Activated CD4-positive, alpha-beta T cell treated with anti-CD3 and anti-CD28 coated beads, Interleukin-2, Interleukin-4, amounts not matched to agents 100 ng/mL and 50 ng/mL, durations not matched to agents 16 hours and 8 hours (primary cell): ENCODE data around the gene NOTCH4.

Source experiments
- DNase-seq: peaks from one replicate; pipeline ENCODE4 v3.0.0-alpha.2; 2020; ENCODE audit warnings: low spot score

The NOTCH4 gene

DNA sequence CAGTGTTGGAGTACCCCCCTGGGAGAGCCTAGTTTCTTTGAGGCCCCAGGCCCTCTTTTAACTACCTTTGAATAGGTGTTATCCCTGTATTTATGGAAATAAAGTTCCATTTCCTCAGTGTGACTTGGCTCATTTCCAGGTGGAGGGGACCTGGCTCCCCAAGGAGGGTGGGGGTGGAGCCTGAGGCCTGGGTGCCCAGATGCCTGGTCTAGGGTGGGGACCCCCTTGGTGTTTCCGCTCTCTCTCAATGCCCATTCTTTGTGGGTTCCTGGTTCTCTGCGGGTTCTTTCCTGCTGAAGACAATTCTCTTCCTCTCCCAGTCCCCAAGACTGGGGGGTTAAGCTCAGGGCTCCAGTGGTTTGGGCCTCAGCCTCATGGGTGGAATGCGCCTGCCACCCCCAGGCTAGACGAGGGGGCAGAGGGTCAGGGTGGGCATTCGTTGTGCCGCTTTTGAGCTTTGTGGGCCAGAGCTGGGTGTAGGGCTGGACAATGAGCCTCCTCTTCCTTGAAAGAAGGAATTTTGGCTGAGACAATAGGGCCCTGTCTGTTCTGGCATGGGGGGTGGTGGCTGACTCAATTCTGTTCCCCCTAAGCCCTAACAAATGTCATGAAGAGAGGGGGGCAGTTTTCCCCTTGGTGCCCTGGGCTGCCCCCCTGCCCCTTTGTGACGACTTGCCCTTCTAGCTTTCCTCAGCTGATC is 60.2 kb downstream of the NOTCH4 start:
- no peak for DNase-seq

DNA sequence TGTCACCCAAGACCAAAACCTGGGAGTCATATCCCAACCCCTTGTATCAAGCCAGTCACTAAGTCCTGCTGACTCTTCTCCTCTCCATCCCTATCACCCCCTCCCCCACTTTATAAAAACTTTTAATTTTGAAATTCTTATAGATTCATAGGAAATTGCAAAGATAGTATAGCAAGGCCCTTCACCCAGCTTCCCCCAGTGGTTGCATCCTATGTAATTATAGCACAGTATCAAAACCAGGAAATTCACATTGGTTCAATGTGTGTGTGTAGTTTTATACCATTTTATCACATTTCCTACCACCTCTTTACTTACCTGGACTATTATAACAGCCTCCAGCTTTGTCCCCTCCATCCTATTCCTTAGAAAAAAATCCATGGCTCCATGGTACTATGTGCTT is 65.8 kb downstream of the NOTCH4 start:
- no peak for DNase-seq

DNA sequence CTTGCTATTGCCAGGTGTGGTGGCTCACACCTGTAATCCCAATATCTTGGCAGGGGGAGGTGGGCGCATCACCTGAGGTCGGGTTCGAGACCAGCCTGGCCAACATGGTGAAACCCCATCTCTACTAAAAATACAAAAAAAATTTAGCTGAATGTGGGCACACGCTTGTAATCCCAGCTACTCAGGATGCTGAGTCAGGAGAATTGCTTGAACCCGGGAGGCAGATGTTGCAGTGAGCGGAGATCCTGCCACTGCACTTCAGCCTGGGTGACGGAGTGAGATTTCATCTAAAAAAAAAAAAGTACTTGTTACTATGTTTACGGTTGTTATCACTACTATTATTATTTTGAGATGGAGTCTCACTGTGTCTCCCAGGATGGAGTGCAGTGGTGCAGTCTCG is 67.0 kb downstream of the NOTCH4 start:
- DNase-seq, result no peak

DNA sequence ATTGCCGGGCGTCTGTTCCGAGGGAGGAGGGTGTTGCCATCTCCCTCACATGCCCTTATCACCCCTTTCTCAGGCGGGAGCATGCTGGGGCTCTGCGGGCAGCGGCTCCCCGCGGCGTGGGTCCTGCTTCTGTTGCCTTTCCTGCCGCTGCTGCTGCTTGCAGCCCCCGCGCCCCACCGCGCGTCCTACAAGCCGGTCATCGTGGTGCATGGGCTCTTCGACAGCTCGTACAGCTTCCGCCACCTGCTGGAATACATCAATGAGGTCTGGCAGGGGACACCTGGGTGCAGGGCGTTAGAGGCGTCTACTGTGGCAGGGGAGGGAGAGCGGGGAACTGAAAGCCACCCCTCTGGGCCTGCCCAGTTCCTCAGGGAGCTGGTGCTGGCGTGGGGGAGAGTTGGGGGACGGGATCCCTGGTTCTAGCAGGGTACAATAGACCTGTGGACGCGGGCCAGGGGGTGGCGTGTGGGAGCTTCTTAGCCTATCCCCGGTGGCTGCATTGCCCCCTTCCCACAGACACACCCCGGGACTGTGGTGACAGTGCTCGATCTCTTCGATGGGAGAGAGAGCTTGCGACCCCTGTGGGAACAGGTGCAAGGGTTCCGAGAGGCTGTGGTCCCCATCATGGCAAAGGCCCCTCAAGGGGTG is 69.2 kb downstream of the NOTCH4 start:
- peak; percentile 63 for DNase-seq

DNA sequence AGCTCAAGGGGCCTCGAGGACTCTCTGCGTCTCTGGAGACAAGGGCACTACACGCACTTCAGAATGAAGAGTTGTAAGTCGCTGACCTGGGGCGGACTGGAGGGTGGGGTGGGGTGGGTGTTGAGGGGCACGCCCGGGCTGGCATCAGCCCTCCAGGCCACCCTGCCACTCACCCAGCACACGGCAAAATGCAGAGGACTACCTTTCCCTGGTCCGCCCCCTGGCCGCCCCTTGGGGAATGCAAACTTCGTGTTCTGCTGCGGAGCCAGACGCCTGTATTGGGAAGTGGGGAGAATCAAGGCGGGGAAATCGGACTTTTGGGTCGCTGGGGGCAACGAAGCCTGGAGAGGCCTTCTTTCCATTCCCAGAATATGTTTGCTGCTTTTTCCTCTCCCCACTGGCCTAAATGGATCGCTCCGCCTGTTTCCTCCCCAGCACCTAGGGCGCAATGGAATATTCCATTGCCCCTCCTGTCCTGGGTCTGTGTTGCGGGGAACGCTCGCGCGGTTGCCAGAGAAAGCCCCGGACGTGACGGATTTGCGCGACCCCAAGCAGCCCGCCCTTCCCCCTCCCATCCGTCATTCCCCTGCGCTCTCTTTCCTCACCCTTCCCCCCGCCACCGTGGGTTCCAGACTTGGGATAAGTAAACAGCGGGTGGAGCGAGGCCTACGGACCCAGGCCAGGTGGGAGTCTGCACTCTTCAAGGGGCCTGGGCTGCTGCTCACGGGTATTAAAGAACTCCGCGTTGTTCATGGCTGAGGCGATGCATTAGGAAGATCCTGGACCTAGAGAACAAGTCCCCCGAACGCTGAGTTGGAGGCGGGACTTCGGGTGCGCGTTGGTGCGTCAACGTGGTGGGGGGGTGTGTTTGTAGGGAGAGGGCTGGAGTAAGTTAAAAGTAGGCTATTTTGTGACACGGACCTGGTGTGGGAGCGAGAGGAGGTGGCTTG is 70.0 kb downstream of the NOTCH4 start, which contains the start of gene PPT2:
PPT2 (plus strand) TSS at position 578 of the 950 bp plus-strand sequence. CDS start 454 bp downstream, outside the sequence.
- DNase-seq, result peak; percentile 54

DNA sequence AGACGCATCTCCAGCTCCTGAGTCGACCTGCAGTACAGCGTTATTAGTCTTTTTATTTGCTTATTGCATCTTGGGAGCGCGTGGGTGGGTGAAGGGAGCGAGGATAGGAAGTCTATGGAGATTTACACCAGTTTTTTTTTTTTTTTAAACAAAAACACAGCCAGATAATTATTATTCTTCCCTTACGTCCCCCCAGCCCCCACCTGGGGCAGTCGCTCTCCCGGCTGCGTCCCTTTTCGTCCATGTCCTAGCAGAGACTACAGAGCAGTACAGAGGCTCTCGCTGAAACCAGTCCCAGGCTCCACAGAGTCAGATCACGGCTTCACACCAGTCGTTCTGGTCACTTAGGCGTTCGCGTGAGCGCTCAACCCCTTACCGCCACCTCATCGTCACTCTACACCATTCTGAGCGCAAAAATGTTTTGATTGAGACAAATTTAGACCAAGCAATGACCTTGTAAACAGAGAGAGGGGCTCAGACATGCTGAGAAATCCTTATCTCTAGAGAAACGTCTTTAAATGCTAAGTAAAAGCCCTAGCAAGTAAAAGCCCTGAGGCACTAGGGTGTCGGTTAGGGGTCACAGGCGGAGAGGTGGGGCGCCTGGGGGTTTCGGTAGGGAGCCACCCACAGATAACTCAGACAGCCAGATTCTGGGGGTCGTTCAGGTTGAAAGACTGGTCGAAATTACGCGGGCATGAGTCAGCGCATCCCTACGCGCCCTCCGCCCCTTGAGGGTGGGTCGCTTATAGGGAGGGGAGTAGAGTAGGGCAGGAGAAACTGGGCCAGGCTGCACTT is 70.9 kb downstream of the NOTCH4 start:
- no peak for DNase-seq

DNA sequence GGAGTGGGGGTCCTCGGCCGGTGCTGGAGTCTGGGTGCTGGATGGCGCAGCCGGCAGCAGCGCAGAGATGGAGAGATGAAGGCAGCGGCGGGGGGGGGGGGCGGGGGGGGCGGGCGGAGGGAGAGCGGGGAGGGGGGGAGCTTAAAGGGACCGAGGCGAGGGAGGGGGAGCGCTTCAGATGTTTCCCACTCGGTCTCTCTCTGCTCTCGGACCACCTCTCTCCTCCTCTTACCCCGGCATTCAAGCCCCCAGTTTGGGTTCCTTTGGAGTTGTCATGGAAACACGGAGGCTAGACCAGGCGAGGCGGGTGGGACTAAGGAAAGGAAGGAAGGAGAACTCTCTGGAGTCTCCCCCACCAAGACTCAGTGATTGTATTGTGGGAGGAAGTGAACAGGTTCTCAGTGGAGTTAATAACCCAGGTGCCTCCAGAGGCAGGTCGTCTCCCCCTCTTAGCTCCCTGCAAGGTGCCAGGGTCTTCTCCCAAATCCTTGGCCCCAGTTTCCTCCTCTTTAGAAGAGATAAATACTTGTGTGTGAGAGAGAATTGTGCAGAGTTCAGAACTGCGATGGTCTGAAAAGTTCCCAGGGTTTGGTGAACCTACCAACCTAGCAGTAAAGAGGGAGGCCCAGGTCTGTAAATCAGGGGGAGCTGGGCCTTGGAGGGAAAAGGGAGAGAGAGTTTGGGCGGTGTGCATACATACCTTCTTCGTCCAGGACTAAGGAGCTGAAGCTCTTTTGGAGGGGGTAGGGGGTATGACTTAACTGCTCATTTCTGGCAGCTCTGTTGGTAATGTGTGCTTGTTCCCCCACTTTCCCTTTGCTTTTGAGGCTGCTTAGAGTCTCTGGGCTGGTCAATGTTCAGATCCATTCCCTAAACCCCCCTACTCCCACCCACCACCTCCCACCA is 71.8 kb downstream of the NOTCH4 start, which contains the start of gene PRRT1:
PRRT1 (minus strand) TSS at position 77 of the 906 bp plus-strand sequence. CDS start 112 bp downstream, outside the sequence.
- no peak for DNase-seq

DNA sequence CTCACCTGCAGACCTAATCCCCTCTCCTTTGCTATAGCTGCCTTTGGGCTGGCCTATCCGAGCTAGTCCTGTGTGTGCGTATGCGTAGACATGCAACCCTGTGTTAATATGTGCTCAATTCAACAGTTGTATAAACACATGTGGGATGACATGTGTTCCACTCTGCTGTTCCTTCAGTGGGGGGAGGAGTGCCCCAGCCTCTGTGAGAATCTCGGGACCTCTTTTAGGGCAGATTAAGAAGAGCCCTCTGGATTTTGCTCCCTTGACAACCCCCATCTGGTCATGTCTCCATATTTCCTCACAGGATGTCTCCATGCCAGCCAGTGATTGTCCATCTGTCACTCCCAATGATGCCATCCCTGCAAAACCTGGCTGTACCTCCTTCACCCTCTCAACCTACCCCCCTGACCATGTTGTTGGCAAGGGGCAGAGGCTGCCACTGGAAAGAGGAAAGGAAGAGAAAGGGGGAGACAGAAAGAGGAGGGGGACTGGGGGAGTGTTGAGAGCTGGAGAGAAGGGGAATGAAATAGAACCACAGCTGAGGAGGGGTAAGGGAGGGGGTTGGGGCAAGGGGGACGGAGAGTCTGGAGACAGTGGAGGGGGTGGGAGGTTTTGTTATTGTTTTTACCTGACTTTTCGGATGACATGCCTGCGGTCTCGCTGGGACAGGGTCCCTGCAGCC is 72.5 kb downstream of the NOTCH4 start:
- DNase-seq, result no peak

DNA sequence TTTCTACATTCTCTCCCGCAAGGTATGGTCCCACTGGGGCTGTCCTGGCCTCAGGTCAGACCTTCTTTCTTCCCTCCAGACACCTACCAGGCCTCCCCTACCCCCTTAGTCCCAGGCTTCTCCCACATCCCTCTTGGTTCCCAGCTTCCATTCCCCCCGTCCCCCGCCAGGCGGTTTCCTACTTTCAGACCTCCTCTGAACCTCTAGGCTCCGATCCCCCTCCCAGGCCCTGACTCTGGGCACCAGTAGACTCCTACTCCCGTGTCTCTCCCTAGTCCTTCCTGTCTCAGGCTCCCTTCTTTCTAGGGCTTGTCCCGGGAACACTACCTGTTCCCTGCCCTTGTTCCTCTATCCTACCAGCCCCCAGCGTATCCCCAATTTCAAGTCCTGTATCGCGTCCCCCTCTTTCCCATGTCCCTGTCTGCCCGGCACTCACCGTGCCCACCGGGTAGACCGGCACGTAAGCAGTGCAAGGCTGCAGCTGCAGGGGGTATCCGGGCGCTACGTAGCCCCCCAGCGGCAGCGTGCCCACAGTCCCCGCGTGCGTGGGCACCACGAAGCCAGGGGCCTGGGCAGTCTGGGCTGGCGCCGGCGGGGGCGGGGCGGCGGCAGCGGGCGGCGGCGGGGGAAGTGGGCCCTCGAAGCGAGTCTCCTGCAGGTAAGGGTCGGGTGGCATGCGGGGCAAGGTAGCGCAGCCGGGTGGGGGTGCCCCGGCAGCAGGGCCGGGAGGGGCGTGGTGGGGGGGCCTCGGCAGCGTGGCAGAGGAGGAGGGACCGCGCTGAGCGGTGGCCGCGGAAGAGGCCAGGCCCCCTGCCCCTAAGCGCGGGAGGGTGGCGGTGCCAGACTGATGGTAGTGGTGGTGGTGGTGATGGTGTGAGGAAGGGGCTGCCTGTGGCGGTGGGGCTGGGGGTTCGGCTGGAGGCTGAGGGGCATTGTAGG is 73.7 kb downstream of the NOTCH4 start:
- no peak for DNase-seq

DNA sequence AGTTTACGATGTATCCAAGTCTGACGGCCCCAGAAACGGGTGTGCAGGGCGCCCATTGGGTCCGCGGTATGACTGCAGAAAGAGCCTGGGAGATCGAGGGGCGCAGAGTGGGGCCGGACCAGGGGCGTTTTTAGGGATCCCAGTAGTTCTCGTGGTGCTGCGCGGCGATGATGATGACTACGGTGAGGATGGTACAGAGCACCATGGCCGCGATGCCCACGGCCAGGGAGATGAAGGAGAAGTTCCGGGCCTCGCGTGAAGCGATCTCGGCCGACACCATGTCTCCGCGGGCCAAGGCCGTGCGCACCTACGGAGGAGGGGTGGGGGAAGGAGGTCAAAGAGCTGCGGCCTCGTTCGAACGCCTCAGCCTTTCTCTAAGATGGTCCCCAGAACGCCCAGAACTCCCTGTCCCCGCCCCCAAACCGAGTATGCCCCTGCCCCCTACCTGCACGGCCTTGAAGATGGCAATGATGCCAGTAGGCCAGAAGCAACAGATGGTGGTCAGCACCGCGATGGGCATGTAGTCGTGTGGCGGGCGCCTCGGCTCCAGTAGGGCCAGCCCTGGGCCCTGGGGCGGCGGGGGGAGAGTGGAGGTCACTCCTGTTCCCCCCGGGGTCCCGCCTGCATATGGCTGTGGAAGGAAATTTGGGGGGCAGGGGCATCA is 74.6 kb downstream of the NOTCH4 start:
- no peak for DNase-seq

DNA sequence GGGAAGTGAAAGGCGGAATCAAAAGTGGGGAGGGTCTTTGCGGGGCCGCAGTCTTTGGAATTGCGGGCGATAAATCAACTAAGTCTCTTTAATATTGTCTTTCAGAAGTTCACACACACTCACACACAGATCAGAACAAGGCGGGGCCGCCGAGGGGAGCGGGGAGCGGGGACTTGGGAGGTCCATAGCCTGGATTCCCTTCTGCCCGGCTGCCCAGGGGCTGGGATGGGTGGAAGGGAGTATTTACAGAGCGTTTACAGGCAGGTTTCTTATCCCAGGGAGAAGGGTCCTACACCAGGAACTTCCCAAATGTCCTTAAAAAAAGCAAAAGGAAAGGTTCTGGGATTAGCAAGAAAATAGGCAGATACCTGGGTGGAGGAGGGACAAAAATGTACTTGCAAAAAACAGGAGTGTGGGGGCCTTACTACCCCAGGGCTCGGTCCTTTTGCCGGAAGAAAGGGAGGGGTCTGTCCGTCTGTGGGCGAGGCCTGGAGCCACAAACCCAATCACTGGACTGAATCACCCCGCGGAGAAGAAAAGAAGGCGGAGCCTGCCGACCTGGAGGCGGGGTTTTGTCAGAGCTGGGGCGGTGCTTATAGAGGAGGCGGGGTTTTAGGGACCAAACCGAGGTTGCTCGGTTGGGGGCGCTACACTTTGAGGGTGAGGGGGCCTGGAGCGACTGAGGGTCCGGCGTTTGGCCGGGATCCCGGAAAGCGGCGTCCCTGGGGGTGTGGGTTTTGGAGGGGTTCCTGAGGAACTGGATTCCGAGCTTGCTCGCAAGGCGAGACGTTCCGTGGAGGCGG is 75.4 kb downstream of the NOTCH4 start:
- peak; percentile 41 for DNase-seq

DNA sequence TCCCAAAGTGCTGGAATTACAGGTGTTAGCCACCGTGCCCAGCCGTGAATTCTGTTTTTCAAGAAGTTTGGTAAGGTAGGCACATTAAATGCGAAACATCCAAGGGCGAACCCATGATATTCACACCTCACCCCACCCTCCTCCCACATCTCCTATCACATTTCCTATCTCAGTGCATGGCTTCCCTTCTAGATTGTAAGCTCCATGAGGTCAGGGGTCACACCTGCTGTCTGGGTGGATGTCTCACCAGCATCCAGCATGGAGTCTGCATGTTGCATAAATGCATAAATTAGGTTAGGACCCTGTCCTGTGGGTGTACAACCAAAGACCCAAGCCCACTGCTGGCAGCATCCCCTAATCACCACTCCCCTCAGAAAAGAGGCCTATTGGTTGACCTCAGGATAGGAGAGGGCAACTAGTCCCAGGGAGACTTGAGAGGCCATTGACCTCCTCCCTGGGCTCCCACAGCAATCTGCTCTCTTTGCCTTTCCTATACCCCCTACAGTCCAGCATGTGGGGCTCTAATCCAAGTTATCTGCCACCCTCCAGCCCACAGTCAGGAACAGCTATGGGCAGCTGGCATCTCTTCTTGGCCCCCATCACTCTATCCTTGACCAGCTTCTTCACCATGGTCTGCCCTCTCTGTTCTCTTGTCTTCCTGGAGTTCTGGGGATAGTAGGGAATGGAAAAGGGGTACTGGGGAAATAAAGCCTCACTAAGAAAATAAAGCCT is 76.3 kb downstream of the NOTCH4 start:
- no peak for DNase-seq

DNA sequence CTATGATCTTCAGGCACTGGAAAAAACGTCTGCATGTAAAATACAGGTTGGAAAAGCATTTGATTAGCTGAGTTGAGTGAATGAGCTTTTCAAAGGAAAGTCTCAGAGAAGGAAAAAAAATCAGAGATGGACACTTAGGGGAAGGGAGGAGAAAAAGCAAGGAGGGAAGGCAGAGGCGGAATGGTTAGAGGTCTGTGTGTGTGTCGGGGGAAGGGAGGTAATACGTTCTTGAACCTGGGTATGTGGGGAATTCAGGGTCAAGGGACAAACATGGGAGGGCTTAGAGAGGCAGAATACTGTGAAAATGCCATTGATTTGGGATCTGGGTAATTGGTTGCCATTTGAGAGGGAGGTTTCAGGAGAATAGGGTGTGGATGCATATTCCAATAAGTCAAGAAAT is 77.2 kb downstream of the NOTCH4 start:
- no peak for DNase-seq

DNA sequence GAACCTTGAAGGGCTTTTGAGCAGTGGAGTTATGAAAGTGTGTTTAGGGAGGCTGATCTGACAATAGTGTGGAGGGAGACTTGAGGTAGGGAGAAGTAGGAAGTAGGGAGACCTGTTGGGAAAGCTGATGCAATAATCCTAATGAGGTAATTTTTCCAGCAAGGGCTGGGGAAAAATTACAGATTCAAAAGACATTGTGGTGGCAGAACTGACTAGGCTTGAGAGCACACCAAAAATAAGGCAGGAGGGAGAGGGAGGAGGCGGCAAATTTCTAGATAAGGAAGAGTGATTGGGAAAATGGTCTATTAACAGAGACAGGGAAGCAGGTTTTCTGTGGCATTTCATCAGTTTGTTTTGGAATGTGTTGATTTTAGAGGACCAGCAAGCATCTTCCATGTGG is 77.6 kb downstream of the NOTCH4 start:
- no peak for DNase-seq
